Activated CD8-positive, alpha-beta memory T cell treated with anti-CD3 and anti-CD28 coated beads for 1 hour (primary cell): ENCODE data around the gene TRUB1.
"Not testable (repeated sequence)": the region's sequence is repeated elsewhere in the genome, so short reads cannot be mapped to it uniquely, and the experiment has no call there.

ENCODE experiments used
- DNase-seq, 2 donors: peaks; one replicate each; pipeline ENCODE4 v3.0.0-alpha.2; 2020; ENCODE audit warnings: low read depth in 1 of 2; ENCODE audit errors: extremely low read depth in 1 of 2

Gene TRUB1

DNA sequence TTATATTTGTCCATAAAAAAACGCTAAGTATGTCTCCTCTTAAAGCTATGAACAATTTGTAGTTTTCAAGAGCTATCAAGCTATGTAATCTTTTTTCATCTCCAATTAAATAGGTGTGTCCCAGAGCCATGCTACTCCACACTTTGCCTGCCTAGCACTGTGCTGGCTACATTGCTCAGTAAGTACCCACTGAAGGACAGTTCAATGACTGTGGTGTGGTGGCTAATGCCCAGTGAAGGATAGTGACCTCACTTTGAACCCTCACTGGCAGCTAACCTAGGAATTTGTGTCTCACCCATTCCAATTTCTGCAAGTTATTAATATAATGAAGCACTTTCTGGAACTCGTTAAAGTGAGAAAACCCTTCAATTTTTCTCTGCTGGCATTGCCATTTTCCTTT, 14.4 kb upstream of the TRUB1 start:
- DNase-seq: no peak

DNA sequence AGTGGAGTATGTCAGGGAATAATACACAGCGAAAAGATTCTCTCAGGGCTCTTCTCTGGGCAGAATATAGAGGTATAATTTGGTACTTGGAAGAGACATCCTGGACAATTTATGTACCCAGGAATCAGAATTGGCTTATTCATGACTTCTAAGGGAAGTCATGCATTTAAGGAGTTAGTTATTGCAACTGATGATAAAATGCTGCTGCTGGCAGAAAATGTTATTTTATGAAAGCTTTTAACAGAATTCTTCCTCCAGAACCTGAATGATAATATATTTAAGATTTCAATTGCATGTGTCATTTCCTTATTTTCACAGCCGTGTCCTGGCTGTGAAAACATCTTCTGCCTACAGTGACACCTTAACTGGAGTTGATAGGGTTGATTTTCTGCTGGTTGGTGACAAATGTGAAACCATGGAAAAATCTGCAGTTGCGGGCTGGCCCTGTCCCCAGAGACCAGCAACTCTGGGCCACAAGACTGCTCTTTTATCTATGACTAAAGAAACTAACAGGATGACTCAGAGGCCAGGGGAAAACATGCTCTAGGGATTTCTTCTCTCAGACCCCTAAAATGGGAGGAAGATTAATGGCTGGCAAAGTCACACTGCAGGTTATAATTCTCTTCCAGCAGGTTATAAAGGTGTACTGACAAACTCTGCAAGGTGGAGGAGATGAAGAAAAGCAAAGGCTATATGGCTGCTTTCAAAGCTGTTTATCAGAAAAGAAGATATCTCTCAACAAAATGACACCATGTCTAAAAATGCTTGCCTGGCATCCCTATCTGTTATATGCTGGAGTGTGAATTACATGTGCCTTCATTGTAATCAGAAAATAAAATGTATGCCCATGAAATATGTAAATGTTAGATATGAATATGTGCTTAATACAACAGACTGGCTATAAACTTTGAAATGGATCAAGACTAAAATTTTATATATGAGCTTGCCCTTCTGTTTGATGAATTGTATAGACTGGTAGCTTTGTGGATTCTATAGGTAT, 12.1 kb upstream of the TRUB1 start:
- DNase-seq: no peak

DNA sequence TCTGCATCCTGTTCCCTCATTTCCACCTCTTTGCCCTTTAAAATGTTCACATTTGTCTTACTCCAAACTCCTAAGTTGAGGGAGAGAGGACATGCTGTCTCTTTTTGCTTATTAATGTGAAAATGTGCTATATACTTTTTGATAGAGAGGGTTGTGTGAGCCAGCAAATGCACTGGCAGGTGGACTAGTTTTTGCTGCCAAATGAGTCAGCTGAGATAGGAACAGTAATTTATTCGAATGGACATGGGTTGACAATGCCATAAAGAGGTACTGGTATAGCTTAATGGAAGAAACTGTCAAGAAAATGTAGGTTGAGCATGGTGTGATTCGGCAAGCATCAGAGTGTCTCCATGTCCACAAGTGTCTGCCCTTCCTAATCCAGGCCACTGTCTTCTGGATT, 9.2 kb upstream of the TRUB1 start:
- DNase-seq: no peak

DNA sequence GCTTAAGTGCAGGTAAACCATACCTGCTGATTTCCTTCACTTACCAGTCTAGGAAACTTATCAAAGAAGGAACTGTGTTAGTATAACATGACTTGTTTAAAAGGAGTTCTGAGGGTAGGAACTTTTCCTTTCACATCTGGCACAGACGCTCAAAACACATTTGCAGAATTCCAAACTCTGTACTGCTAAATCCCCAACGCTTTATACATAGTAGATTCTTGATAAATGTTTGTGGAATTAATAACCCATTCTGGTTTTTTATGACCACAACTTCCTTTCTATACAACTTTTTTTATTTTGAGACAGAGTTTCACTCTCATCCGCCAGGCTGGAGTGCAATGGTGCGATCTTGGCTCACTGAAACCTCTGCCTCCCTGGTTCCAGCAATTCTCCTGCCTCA, 7.7 kb upstream of the TRUB1 start:
- no peak for DNase-seq

DNA sequence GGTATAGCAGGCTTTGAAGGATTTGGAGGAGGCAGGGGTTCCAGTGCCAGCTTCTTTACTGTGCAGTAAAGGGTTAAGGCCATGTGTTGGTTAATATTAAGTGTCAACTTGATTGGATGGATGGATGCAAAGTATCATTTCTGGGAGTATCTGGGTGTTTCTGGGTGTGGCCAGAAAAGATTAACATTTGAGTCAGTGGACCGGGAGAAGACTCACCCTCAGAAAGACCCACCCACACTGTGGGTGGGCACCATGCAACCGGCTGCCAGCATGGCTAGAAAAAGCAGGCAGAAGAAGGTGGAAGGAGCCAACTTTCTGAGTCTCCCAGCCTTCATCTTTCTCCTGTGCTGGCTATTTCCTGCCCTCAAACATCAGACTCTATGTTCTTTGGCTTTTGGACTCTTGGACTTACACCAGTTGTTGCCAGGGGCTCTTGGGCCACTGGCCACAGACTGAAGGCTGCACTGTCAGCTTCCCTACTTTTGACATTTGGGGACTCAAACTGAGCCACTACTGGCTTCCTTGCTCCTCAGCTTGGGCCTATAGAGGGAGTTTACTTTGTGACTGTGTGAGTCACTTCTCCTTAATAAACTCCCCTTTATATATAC, 6.8 kb upstream of the TRUB1 start:
- no peak for DNase-seq

DNA sequence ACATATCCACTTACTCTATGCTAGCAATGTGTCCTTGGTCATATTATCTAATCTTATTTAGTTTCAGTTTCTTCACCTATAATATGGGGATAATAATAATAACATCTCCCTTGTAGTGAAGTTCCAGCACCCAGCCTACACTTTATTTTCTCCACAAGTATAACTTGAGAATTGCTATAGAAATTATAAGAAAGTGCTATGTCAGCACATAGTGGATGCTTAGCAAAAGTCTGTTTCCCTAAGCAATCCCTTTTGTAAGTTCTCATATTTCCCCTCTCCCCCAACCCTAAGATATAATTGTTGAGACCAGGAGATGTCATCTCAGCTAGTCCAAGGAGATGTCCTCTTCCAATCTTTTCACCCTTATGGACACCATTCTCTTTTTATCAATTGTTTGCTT, 5.8 kb upstream of the TRUB1 start:
- no peak for DNase-seq

DNA sequence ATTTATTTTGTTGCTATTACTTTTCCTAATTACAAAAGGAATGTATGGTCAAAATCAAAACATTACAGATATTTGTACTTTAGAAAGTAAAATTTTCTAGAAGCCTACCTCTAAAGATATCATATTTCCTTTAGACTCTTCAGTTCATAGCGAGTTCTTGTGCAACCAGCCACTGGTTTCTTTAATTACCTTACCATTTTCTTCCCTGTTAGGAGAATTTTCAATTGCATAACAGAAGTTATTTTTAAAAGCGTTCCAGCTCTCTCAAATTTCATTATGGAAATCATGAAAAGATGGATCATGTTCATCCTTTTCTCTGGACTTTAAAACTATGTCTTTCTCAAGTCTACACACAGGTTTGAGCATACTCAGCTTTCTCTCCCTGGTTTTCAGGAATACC, 5.0 kb upstream of the TRUB1 start:
- DNase-seq: no peak

DNA sequence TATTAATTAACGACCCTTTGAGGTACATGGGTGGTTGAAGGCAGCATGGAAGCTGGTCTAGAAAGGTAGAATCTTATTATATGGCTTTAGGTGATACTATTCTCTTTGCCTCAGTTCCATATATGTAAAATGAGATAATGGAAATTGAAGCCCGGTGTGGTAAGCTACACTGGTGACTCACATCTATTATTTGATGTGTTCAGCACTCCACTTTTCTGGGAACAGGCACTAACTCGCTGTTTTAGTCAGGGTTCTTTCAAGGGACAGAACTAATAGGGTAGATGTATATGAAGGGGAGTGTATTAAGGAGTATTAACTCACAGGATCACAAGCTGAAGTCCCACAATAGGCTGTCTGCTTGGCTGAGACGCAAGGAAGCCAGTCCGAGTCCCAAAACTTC, 4.4 kb upstream of the TRUB1 start:
- no peak for DNase-seq

DNA sequence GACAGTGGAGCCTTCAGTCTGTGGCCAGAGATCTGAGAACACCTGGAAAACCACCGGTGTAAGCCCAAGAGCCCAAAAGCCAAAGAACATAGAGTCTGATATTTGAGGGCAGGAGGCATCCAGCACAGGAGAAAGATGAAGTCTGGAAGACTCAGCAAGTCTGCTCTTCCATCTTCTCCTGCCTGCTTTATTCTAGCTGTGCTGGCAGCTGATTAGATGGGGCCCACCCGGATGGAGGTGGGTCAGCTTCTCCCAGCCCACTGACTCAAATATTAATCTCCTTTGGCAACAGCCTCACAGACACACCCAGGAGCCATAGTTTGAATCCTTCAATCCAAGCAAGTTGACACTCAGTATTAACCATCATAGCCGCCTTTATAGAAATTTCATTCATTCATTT, 4.0 kb upstream of the TRUB1 start:
- DNase-seq: not testable (repeated sequence)

DNA sequence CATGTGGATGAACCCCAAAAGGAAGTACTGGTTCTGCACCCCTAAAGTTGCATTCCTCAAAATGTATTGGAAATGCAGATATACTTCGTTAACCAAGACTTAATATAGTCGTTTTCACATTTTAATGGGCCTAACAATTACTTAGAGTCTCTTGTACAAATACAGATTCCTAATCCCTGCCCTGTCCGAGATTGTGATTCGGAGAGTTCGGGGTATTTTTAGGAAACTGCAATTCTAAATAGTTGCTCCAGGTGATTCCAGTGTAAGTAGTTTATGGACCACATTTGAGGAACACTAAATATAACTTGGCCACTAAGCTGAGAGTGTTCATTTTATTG, 830 bp downstream of the TRUB1 start:
- DNase-seq: no peak

DNA sequence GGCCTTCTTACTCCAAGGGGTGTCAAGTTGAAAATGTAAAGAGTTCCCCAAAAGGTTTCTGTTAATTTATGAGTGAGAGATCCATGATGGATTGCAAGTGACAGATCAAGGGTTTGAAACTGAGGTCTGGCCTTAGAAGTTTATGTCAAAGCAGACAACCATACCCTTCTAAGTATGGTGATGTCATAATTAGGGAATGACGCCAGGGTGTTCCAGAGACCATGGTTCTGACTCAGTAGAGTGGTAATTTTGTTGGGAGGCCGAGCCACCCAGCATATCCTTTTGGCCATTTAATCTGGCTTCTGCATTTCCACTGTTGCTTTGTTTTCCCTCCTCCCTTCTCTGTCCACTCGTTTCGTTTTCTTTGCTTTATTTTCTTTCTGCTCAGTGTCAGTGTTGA, 2.7 kb downstream of the TRUB1 start:
- DNase-seq: no peak

DNA sequence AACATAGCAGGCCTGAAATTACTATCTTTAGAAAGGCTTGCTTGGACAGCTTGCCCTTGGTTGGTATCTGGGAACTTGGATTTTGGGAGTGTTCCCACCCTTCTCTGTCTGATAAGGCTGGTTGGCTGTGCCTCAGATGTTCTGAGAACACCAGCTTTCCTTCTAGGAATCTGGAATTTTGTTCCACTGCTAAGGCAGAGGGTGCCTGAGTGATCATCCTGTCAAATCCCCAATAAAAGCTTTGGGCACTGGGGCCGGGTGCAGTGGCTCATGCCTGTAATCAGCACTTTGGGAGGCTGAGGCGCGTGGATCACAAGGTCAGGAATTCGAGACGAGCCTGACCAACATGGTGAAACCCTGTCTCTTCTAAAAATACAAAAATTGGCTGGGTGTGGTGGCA, 5.0 kb downstream of the TRUB1 start:
- no peak for DNase-seq

DNA sequence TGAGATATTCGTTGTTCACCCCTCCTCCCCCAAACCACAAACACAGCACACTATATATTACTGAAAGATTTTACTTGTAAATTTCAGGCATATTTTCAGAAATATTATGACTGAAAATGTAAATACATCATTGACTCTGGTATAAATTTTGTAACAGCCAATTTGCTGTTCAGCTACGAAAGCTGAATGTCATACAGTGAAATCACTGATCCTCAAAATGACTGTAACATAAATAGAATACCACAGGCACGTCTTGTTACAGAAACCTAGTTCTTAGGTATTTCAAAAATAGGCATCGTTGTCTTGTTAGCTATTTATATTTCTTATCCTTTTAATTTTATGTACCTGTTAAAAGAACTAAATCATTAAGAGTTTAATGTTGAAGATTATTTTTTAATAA, 15.1 kb downstream of the TRUB1 start:
- no peak for DNase-seq

DNA sequence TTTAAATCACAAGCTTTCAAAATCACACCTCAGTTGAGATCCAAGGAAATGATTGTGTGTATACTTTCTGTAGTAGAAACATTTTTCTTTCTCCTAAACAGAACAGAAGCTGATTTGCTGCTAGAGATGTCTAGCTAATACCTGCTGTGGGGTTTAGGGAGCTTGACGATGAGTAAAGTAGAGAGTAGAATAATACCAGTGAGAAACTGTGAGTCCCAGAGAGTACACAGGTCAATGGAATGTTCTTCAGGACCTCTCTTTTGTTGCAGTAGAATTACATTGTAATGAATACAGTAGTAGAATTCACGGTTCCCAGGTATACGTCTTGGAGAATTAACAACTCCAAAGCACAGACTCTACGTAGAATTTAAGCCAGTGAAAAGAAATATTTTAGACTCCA, 18.0 kb downstream of the TRUB1 start:
- DNase-seq: no peak

DNA sequence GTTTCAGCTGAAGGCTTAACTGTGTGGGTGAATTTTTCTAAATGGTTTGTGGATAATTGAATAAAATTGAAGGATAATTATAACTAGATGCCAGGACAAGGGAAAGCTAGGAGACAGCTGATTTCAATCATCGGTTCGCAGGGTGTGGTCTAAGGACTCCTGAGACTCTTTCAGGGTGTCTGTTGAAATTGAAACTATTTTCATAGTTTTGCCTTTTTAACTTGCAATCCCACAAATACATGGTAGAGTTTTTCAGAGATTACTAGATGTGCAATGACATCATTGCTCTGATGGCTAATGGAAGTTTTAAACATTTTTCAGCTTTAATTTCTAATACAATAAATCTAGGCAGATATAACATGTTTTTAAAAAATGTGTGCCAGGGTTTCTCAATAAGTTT, 18.5 kb downstream of the TRUB1 start:
- DNase-seq: no peak

DNA sequence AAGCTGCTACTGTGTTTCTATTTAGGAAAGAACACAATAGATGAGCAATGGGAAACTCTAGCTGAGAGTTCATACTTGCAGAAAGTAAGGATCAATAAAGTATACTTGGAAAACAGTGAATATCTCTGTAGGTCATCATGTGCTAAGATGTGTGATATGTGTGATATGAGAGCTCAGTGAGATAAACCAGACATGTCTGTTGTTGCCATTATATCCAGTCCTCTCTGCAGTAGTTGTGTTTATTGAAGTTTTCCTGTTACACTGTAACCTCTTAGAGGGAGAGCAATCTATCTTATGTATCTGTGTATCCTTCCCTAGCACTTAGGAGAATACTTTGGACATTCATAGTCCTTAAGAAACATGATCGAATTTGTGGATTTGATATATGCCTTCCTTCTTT, 19.1 kb downstream of the TRUB1 start:
- DNase-seq: no peak

DNA sequence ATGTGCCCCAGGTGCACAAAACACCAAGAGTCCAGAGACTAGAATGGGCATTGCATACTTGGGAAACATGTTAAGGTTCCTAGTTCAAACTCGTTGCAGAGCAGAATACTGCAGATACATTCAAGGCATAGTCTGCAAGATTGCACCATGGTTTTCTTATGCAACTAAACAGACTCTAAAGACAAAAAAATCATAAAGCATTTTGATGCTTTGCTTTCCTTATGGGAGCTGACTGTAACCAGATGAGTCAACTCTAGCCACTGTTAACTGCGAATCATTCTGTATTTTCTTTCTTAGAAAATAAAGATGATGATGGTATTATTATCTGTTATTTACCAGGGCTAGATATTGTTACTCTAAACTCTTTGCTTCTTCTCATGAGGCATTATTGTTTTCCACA, 19.7 kb downstream of the TRUB1 start:
- no peak for DNase-seq

DNA sequence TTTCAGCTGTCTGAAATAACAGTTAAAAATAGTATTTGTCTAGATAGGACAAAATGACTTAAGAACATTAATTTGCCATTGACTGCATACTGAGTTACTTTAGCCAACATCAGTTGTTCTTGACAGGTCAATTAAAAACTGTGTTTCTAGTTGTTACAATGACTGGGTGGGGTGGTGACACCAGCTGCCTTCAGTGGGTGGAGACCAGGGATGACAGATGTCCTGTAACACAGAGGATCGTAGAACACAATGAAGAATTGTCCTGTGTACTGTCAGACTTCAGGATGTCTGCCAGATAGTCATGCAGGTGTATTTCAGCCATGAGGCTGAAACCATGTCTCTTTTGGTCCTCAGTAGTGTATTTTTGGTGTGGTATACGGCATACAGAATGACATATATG, 24.4 kb downstream of the TRUB1 start:
- no peak for DNase-seq

DNA sequence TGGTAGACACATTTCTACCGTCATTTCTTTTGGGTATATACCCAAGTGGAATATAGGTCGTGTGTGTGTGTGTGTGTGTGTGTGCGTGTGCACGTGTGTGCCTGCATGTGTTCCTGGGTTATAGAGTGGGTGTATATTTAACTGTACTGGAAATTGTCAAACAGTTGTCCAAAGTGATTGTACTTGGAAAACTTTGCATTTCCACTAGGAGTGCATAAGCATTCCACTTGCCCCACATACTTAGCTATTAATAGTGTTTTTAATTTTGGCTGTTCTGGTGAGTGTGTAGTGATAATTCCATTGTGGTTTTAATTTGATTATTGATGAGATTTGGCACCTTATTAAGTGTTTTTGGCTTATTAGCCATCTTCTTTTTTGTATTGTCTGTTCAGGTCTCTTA, 25.9 kb downstream of the TRUB1 start:
- DNase-seq: no peak

DNA sequence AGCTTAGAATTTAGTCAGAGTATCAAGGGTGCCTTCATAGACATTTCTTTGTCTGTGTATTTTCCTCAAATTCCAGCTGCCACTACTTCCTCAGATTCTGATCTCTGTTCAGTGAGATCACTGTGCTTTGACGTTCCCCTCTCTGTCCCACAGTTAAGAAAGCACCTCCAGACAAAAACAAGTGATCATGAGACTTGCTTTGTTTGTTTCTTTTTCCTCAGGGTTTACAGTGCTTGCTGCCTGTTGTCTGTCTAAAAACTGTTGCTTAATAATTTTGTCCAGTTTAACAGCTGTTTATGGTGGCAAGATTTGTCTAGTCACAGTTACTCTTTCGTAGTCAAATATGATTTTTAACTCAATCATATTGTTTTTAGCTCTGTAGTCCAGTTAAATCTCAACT, 29.1 kb downstream of the TRUB1 start:
- no peak for DNase-seq

DNA sequence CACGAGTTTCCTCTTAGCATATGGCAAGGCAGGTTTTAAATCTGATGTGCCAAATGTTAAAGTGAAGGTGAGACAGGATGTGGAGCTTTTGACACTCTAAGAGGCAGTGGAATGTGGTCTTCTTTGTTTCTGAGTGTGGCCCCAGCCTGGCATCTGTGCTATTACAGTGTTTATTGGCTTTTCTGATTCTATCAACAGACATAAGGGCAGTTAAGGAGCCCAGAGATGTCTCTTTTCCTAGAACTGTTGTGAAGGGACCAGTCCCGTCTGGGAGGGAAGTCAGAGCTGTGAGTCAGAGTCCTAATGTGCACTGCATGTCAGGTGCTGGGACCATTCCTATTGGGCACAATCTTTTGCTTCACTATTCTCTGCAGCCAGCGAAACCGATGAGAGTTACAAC, 32.5 kb downstream of the TRUB1 start:
- no peak for DNase-seq

DNA sequence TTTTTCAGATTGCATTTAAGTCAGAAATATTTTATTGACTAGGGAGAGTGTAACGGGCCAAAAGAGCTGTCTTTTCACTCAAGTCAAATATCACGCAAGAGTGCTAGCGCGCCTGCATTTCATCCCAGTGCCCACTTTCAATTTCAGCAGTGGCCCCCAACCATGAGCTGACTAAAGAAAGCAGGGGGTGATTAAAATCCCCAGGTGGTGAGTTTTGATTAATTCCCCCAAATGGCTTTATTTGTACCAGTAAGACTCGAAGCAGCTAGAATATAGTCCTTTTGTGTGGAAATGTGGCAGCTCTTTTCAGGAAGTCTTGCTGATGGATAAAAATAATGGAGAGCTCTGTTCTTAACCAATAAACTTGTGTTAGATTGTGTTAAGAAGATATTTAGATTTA, 35.3 kb downstream of the TRUB1 start:
- DNase-seq: no peak

DNA sequence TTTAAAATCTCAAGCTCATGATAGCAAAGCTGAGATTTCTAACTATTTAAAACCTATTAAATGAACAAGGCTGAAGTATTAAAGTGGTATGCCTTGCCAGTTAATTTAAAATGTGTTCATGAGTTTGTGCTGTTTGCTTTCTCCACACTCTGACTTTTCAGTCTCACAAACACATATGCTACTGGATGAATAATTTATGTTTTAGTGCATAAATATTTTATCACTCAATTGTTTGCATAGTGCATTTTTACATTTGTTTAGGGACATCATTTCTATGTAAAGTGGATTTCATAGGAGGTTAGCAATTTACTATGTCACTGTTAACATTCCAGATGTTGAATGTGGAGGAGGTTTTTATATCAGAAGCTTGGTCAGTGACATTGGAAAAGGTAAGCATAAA, 36.0 kb downstream of the TRUB1 start:
- DNase-seq: no peak
